ENCODE measurements around the gene ELAC2. TPM values are rescaled to one million over a fixed set of nuclear protein-coding genes. Genes with fewer than 3 reads are reported as not detected.

ELAC2 gene
- polyA plus RNA-seq, 12 donors: 38.3 to 63.6 (median 47.8) TPM; not detected in 1

GRCh38 chr17:12961655-12962054 lies 56.2 kb downstream of the ELAC2 start:
- DNase-seq: no peak

- no peak for DNase-seq
These were observed 58.4 kb downstream of the ELAC2 start for GRCh38 chr17:12959441-12959840.

GRCh38 chr17:12958786-12959185 lies 59.0 kb downstream of the ELAC2 start:
- DNase-seq: no peak

GRCh38 chr17:12955521-12955920 lies 62.3 kb downstream of the ELAC2 start:
- DNase-seq: no peak

- DNase-seq: no peak
These were observed 64.7 kb downstream of the ELAC2 start for GRCh38 chr17:12953156-12953555.

- DNase-seq: no peak
These were observed 65.8 kb downstream of the ELAC2 start for GRCh38 chr17:12952012-12952411.

GRCh38 chr17:12947047-12947446 lies 70.8 kb downstream of the ELAC2 start:
- no peak for DNase-seq

Other genes with a start within 250 kb of the ELAC2 start
- 10 to 100 TPM in 1 of 12 donors, 1 to 10 TPM in 10, not detected in 1; 3.6 to 10.7 (median 5.1) TPM for gene ARHGAP44, start 228.5 kb downstream of the ELAC2 start, polyA plus RNA-seq (ENCODE audit: insufficient read length in 12 of 12)